GM18526 (cell line): ENCODE measurements around the gene LGALS9.

Experiments used
- POLR2A ChIP-seq: IDR thresholded peaks from 3 replicates; pipeline ENCODE4 v1.6.1; 2011; ENCODE audit not compliant: insufficient read length; ENCODE audit errors: extremely low read depth

Gene LGALS9

GRCh38 chr17:27634026-27634335 lies 3.0 kb downstream of the LGALS9 start:
- TF ChIP-seq POLR2A, result no peak

GRCh38 chr17:27634776-27635175 lies 3.8 kb downstream of the LGALS9 start:
- no peak for TF ChIP-seq POLR2A

GRCh38 chr17:27635275-27635823 lies 4.4 kb downstream of the LGALS9 start:
- TF ChIP-seq POLR2A, result no peak

- TF ChIP-seq POLR2A, result no peak
Observed at GRCh38 chr17:27640790-27641189, 9.8 kb downstream of the LGALS9 start.

- TF ChIP-seq POLR2A, result no peak
Observed at GRCh38 chr17:27644586-27644985, 13.6 kb downstream of the LGALS9 start.

- TF ChIP-seq POLR2A, result no peak
Observed at GRCh38 chr17:27646232-27646631, 15.2 kb downstream of the LGALS9 start.

GRCh38 chr17:27647765-27648164 lies 16.8 kb downstream of the LGALS9 start:
- TF ChIP-seq POLR2A, result no peak

GRCh38 chr17:27649929-27650328 lies 18.9 kb downstream of the LGALS9 start:
- TF ChIP-seq POLR2A, result no peak

GRCh38 chr17:27650836-27651235 lies 19.8 kb downstream of the LGALS9 start:
- no peak for TF ChIP-seq POLR2A

GRCh38 chr17:27651411-27652345 lies 20.7 kb downstream of the LGALS9 start:
- TF ChIP-seq POLR2A, result no peak

- no peak for TF ChIP-seq POLR2A
Observed at GRCh38 chr17:27654136-27654535, 23.1 kb downstream of the LGALS9 start.

GRCh38 chr17:27654654-27655524 lies 23.9 kb downstream of the LGALS9 start:
- no peak for TF ChIP-seq POLR2A

GRCh38 chr17:27657620-27658019 lies 26.6 kb downstream of the LGALS9 start:
- no peak for TF ChIP-seq POLR2A

GRCh38 chr17:27659683-27660082 lies 28.7 kb downstream of the LGALS9 start:
- no peak for TF ChIP-seq POLR2A

- TF ChIP-seq POLR2A, result no peak
Observed at GRCh38 chr17:27660436-27660835, 29.4 kb downstream of the LGALS9 start.
